Sigmoid colon (tissue), 4 donors: ENCODE data around the gene AP3B1.

ENCODE experiments used
- CTCF ChIP-seq, 4 experiments: fragments of 450-650 bp in 3 of 4; fragments of 200-600 bp in 1 of 4; IDR thresholded peaks; one replicate each; pipeline ENCODE4 v1.5.1; 2016 to 2019; ENCODE audit warnings: antibody characterized with exemption in 4 of 4, mild to moderate bottlenecking in 3 of 4, moderate library complexity in 2 of 4
- EP300 ChIP-seq, 4 donors: sonication (generic); formaldehyde crosslinking; IDR thresholded peaks; one replicate each; pipeline ENCODE4 v1.6.1; 2017; ENCODE audit warnings: antibody characterized with exemption in 4 of 4
- POLR2A ChIP-seq, 2 donors: fragments of 450-650 bp; IDR thresholded peaks; one replicate each; pipeline ENCODE4 v1.6.1; 2016; ENCODE audit warnings: antibody characterized with exemption in 2 of 2, mild to moderate bottlenecking in 2 of 2, moderate library complexity in 2 of 2
- POLR2AphosphoS5 ChIP-seq, 4 donors: sonication (generic); formaldehyde crosslinking; IDR thresholded peaks; one replicate each; pipeline ENCODE4 v1.6.1; 2017; ENCODE audit warnings: antibody characterized with exemption in 4 of 4

- TF ChIP-seq POLR2AphosphoS5 (IDR thresholded peaks at IDR 0.05), result no peak
- no peak for TF ChIP-seq CTCF (IDR thresholded peaks at IDR 0.05)
- no peak for TF ChIP-seq POLR2A (IDR thresholded peaks at IDR 0.05)
- no peak for TF ChIP-seq EP300 (IDR thresholded peaks at IDR 0.05)
These were observed 277.5 kb downstream of the AP3B1 start for GRCh38 chr5:78016863-78017529.
